ENCODE measurements around the gene TBX5. TPM values are rescaled to one million over a fixed set of nuclear protein-coding genes. Genes with fewer than 3 reads are reported as not detected.

TBX5 gene
- total RNA-seq, 4 donors from 2014 or later, result not detected

DNA sequence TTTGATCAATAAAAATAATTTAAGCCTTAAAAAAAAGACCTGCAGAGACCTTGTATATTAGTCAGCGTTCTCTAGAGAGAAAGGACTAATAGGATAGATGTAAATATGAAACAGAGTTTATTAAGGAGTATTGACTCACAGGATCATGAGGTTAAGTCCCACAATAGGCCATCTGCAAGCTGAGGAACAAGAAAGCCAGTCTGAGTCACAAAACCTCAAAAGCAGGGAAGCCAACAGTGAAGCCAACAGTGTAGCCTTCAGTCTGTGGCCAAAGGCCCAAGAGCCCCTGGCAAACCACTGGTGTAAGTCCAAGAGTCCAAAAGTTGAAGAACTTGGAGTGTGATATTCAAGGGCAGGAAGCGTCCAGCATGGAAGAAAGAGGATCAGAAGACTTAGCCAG, 66.3 kb downstream of the TBX5 start:
- ATAC-seq (ENCODE audit: low FRiP score) (no peak), DNase-seq (ENCODE audit: low spot score) (no peak)
- TF ChIP-seq, protein P1, sequence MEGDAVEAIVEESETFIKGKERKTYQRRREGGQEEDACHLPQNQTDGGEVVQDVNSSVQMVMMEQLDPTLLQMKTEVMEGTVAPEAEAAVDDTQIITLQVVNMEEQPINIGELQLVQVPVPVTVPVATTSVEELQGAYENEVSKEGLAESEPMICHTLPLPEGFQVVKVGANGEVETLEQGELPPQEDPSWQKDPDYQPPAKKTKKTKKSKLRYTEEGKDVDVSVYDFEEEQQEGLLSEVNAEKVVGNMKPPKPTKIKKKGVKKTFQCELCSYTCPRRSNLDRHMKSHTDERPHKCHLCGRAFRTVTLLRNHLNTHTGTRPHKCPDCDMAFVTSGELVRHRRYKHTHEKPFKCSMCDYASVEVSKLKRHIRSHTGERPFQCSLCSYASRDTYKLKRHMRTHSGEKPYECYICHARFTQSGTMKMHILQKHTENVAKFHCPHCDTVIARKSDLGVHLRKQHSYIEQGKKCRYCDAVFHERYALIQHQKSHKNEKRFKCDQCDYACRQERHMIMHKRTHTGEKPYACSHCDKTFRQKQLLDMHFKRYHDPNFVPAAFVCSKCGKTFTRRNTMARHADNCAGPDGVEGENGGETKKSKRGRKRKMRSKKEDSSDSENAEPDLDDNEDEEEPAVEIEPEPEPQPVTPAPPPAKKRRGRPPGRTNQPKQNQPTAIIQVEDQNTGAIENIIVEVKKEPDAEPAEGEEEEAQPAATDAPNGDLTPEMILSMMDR (IDR thresholded peaks at IDR 0.05), result no peak

DNA sequence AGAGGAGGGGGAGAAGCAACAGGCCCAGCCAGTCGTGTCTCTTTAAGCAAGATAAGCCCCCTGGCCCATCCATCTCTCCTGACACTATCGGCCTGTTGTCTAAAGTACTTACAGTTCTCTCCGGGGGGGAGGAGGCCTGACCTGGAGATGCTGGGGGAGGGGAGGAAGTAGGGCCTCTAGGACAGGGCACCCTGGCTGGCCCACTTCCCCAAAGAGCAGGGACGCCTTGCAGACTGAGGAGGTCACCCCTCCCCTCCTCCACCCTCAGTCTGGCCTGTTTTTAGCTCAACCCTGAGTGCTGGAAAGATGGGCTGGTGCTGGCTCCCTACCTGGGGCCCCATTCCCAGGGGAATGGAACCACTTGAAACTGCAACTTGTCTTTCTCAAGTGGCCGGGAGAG, 70.3 kb downstream of the TBX5 start:
- DNase-seq (ENCODE audit: low spot score) (no peak), ATAC-seq (ENCODE audit: low FRiP score) (no peak)
- TF ChIP-seq, protein P1 (IDR thresholded peaks at IDR 0.05), result no peak

DNA sequence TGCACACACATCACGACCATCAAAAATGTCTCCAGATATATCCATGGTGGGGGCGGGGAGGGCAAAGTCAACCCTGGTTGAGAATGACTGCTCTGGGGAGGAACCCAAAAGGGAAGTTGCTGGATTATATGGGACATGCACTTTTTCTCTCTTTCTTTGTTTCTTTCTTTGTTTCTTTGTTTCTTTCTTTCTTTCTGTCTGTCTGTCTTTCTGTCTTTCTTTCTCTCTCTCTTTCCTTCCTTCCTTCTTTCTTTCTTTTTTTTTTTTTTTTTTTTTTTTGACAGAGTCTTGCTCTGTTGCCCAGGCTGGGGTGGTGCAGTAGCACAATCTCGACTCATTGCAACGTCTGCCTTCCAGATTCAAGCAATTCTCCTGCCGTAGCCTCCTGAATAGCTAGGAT, 71.5 kb downstream of the TBX5 start:
- DNase-seq (ENCODE audit: low spot score) (no peak), ATAC-seq (ENCODE audit: low FRiP score) (no peak)
- TF ChIP-seq, protein P1 (IDR thresholded peaks at IDR 0.05), result no peak

DNA sequence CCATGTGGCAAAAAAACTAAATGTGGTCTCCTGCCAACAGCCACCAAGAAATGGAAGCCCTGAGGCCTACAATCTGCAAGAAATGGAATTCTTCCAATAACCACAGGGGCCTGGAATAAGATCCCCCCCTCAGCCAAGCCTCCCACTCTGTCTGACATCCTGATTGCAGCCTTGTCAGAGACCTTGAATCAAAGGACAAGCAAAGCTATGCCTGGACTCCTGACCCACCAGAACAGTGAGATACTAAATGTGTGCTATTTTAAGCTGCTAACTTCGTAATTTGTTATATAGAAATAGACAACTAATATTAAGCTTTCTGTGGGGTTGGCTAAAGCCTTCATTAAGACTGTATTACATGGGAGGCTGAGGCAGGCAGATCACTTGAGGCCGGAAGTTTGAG, 77.7 kb downstream of the TBX5 start:
- ATAC-seq (ENCODE audit: low FRiP score) (no peak), DNase-seq (ENCODE audit: low spot score) (no peak)
- TF ChIP-seq, protein P1 (IDR thresholded peaks at IDR 0.05), result no peak

DNA sequence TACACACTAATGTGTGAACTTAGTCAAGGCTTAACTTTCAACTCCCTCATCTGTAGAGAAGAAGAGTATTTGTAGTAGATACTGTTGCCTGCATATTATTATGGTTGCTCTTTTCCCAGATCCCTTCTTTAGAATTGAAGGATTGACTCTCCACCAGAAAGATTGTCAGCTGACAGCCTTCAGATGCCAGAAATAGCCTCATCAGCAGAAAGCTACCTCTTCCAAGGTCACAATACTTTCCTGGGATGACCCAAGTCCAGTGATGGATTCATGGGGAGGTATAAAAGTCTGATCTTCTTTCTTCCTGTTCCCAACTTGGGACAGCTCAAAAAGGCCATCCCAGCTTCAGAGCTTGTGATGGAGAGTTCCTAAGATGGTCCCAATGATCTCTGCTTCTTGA, 78.2 kb downstream of the TBX5 start:
- ATAC-seq (ENCODE audit: low FRiP score), result no peak
- TF ChIP-seq, protein P1 (IDR thresholded peaks at IDR 0.05), result no peak
- no peak for DNase-seq (ENCODE audit: low spot score)

DNA sequence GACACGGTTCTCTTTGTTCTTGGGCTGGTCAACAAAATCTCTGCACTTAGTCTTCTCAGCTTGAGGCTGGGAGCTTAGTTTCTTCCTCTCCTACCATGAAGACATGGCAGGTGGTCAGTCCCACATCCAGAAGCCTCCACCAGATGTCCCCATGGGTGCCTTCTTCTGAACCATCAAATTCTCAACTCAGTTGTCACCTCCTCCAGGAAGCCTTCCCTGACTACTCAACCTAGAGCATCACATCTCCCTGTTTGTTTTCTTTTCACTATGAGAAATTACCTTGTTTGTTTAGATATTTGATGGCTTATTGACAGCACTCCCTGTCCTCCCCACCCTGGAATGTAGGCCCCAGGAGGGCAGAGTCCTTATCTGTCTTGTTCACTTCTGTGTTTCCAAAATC, 84.4 kb downstream of the TBX5 start:
- ATAC-seq (ENCODE audit: low FRiP score), result no peak
- no peak for DNase-seq (ENCODE audit: low spot score)
- TF ChIP-seq, protein P1 (IDR thresholded peaks at IDR 0.05), result no peak

DNA sequence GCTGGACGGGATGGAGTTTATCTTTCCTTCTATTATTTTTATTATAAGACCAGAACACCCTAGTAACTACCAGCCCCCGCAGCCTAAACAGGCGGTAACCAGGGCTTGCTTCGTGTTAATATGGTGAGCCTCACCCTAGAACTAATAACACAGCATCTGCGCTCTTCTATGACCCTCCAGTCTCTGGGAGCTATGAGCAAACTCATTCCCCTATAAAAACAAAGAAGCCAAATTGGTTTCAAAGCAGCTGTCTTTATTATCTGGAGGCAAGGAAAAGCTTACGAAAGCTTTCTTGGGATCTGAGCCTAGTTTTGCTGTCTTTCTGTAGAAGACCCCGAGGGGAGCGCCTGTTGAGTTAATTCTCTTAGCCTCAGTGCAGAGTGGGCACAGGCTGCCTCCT, 85.0 kb downstream of the TBX5 start:
- ATAC-seq (ENCODE audit: low FRiP score), result no peak
- no peak for DNase-seq (ENCODE audit: low spot score)
- TF ChIP-seq, protein P1 (IDR thresholded peaks at IDR 0.05), result no peak
